Right ventricle myocardium superior (tissue), 1 donor: ENCODE results near the gene SPNS3. TPM values are rescaled to one million over a fixed set of nuclear protein-coding genes. Genes with fewer than 3 reads are reported as not detected.
A peak's percentile ranks its signal among the peaks of the same experiment; 100 is the strongest.

Experiments
- ATAC-seq: fragments of 200-7000 bp; cut with Tn5 transposase; one replicate; pipeline ENCODE4 v1.9.1; 2020; ENCODE audit warnings: mild to moderate bottlenecking; ENCODE audit not compliant: poor library complexity
- DNase-seq: peaks from one replicate; pipeline ENCODE4 v3.0.0-alpha.2; 2020
- intact Hi-C: fragments of 100-400 bp; cut with DNase I; formaldehyde crosslinking; loops from one replicate; pipeline ENCODE4 v1.11.2; 2022
- total RNA-seq: library from RNA; stranded (reverse); fragmentation: NEBNext Ultra II Directional; extraction: Animal tissue kit (Norgen Biotek cat#: 25700); gene quantifications from one replicate; pipeline ENCODE4 v1.2.1, GENCODE V29; 2021
- donor health status: DM: no; HTN: yes; CAD: no; lungs with severe emphysema.

SPNS3 gene
- total RNA-seq, 1 donor from 2014 or later, result 0.24 TPM

DNA sequence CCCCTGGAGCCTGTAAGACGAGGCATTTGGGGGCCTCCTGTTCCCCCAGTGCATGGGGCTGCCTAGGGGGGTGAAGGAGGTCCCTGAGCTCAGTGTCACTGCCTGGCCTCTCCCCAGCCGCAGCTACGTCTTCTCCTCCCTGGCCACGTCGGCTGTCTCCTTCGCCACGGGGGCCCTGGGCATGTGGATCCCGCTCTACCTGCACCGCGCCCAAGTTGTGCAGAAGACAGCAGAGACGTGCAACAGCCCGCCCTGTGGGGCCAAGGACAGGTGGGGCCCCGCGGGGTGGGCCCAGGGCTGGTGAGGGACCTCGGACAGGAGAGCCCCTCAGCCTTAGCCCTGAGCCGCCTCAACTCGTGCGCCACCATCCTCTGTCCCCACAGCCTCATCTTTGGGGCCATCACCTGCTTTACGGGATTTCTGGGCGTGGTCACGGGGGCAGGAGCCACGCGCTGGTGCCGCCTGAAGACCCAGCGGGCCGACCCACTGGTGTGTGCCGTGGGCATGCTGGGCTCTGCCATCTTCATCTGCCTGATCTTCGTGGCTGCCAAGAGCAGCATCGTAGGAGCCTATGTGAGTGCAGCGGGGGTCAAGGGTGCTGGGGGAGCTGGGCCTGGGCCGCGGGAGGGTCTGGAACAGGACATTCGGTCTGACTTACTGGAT, 99.3 kb downstream of the SPNS3 start:
- no peak for ATAC-seq
- intact Hi-C loops, result no loop called here

DNA sequence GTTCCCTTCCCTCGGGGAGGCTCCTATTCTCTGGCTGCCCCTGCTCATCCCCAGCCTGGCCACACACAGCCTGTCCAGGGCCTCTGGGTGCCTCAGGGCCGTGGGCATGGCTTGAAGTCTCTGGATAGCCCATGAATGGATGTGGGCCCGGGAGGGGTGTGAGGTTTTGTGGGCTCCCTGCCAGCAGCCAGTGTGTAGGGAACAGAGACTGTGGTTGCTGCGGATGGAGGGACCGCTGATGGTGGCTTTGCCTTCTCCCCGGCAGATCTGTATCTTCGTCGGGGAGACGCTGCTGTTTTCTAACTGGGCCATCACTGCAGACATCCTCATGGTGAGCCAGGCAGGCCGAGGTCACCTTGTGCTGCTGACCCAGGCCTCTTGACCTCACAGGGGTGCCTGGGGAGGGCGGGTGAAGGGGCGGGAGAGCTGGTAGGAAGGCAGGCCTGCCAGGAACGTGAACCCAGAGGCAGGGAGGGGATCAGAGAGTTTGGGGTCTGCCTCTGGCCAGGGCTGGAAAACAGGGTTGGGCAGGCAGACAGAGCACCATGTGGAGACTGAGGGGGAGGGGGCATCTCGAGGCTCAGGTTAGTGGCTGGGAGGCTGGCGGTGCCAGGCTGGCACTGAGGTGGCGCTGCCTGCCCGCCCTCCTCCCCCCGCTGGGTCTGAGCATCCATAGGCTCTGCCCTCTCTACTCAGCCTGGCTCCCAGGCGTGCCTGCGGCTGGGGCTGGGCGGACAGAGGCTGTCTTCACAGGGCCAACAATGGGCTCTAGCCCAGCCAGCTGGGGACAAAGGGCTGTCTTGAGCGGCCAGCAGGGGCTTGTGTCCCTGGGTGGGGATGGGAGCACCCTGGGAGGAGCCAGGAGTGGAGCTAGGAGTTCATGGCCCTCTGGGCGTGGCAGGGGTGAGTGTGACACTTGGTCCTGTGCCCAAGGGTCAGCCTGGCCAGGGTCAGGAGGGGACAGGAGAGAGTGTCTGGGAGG, 100.1 kb downstream of the SPNS3 start:
- intact Hi-C loops, result no loop called here
- DNase-seq (peak; percentile 62), ATAC-seq (no peak)

More for the DNA sequence above, 99.3 kb downstream of the SPNS3 start:
- no peak for DNase-seq

DNA sequence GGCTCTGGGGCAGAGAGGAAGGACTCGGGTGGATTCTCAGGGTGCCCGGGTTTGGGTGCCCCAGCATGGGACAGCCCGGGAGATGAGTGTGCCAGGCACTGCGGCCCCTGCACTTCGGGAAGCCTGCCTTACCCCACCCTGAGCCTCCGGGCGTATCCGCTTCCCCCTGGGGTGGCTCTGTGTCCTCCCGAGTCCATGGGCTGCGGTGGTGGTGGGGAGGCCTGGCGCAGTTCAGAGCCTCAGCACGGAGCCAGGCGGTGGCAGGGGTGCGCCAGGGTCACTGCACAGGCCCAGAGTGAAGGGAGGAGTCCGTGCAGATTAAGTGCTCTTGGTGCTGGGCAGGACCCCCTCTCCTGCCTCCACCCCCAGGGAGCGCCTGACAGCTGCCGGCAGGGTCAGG, 100.8 kb downstream of the SPNS3 start:
- no peak for ATAC-seq
- peak; percentile 38 for DNase-seq
- intact Hi-C loops, result no loop called here

DNA sequence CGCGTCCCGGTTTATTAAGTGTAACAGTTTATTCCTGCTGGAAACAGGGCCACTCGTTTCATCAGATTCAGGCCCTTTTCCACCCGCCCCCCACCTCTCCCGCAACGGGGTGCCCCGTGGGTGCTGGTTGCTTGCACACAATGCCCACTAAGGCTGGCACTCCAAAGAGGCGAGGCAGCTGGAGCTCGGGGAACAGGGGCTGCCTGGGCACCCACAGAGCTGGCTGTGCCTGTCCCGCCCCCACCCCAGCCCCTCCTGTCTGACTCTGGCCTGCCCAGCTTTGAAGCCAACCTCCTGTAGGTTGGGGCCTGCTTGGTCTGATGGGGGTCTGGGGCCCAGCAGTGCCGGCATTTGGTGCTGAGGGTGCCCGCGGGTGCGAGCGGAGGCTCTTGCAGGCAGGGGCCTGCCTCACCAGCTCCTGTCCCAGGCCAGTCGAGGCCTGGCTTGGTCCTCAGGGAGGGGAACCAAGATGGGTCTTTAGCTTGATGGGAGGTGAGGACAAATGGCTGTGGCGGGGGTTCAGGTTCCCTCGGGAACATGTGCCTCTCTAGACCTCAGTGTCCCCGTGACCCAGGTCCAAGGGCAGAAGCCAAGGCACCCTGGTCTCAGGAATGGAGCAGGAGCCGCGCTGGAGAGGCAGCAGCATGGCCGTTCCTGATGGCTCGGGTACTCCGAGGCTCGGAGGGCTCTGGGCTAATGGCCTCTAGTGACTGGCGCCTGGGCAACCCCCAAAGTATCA, 101.4 kb downstream of the SPNS3 start:
- DNase-seq, result no peak
- intact Hi-C loops, result loop anchor here (5.0 kb wide), 1 partner anchor 113 kb away; no protein-coding TSS in a partner anchor

DNA sequence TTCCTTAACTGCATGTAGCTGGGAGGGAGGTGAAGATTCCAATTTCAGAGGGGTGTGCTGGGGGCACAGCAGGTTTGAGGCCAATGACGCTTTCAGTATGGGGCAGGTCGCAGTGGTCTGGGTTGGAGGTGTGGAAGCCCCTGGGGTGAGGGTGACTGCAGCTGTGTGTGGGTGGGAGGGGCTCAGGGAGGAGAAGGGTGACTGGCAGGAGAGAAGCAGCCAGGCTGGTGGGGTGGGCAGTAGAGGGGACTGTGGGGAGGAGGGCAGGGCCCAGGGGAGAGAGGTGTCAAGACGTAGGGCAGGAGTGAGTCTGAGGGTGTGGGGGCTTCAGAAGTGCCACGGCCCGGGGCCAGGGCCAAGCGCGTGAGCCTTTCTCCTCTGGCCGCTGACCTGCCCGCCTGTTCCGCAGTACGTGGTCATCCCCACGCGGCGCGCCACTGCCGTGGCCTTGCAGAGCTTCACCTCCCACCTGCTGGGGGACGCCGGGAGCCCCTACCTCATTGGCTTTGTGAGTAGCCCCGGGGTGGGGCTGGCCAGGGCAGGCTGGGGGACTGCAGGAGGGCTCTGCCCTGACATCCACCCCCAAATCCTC, 102.0 kb downstream of the SPNS3 start:
- intact Hi-C loops, result loop anchor here (5.0 kb wide), 1 partner anchor 113 kb away; no protein-coding TSS in a partner anchor
- ATAC-seq, result no peak
- peak; percentile 40 for DNase-seq

More for the DNA sequence above, 101.4 kb downstream of the SPNS3 start:
- ATAC-seq, result no peak

DNA sequence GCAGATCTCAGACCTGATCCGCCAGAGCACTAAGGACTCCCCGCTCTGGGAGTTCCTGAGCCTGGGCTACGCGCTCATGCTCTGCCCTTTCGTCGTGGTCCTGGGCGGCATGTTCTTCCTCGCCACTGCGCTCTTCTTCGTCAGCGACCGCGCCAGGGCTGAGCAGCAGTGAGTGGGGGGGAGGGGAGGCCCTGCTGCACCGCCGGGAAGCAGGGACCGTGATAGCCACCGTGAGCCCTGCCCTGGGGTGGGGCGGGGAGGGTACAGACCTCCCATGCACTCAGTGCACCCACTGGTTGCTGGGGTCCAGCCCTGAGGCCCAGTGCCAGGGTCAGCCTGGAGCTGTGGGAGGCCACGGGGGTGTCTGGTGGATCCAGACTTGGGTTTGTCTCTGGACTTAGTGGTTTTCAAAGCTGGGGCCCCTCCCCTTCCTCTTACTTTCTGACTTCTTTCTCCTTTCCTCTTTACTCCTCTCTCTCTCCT, 102.6 kb downstream of the SPNS3 start:
- intact Hi-C loops, result loop anchor here (5.0 kb wide), 1 partner anchor 114 kb away; no protein-coding TSS in a partner anchor
- DNase-seq, result peak; percentile 48
- ATAC-seq, result peak; percentile 20

DNA sequence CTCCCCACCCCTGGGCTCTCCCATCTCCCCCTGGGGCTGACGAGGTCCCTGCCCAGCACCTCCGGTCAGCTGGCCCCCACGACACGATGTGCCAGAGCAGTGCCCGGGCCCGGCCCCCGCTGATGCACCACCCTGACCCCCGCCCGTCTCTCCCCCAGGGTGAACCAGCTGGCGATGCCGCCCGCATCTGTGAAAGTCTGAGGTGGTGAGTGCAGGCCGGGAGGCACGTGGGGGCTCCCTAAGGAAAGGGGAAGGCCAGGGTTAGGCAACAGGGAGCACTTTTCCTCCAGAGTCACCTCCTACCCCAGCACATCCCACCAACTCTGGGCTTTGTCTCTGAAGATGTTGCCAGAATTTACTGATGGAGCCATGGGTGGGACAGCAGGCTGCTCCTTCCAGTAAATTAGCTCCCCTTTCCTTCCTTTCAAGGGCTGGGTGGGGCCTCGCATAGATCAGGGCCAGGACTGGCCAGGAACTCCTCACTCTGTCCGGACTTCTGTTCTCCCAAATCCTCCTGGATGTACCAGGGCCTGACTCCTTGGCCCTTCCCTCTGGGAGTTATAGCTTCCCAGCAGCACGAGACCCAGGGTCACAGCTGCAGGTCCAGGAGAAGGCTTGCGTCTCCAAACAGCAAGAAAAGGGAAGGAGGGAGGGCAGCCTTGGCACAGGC, 103.1 kb downstream of the SPNS3 start:
- intact Hi-C loops, result loop anchor here (5.0 kb wide), 1 partner anchor 115 kb away; no protein-coding TSS in a partner anchor
- ATAC-seq (peak; percentile 41), DNase-seq (peak; percentile 65)

Other genes starting within 250 kb of the SPNS3 start
- gene ANKFY1, start 170.0 kb upstream of the SPNS3 start, total RNA-seq, result 25.7 TPM
- gene UBE2G1, start 67.3 kb upstream of the SPNS3 start, total RNA-seq, result 107 TPM
- gene SPNS2, start 64.9 kb downstream of the SPNS3 start, total RNA-seq, result 10.4 TPM
- gene MYBBP1A, start 121.4 kb downstream of the SPNS3 start, total RNA-seq, result 18.8 TPM
- gene GGT6, start 126.6 kb downstream of the SPNS3 start, total RNA-seq, result not detected
- gene SMTNL2, start 150.6 kb downstream of the SPNS3 start, total RNA-seq, result 40.4 TPM
- not detected for gene ALOX15, start 207.7 kb downstream of the SPNS3 start, total RNA-seq